Psoas muscle (tissue), 8 donors: ENCODE measurements around the gene CSNK1G1. TPM values are rescaled to one million over a fixed set of nuclear protein-coding genes. Genes with fewer than 3 reads are reported as not detected.

ENCODE experiments used
- ATAC-seq, 4 donors: fragments of 200-7000 bp; cut with Tn5 transposase; one replicate each; pipeline ENCODE4 v1.9.1; 2020; ENCODE audit warnings: moderate library complexity in 3 of 4, mild to moderate bottlenecking in 2 of 4
- DNase-seq, 2 donors: peaks; one replicate each; pipeline ENCODE4 v3.0.0-alpha.2; 2020
- H3K27ac ChIP-seq: fragments of 200-600 bp; one replicate; pipeline ENCODE4 v1.8.0; 2022
- H3K27me3 ChIP-seq, 3 donors: fragments of 200-600 bp in 1 of 3; one replicate each; pipeline versions ENCODE4 v1.6.1 to v1.8.0; 2013 to 2022; ENCODE audit warnings: low read length in 2 of 3, mild to moderate bottlenecking in 2 of 3, moderate library complexity in 1 of 3; ENCODE audit not compliant: insufficient read depth in 3 of 3
- H3K36me3 ChIP-seq, 2 donors: fragments of 200-600 bp in 1 of 2; one replicate each; pipeline versions ENCODE4 v1.6.1 to v1.8.0; 2013 to 2022; ENCODE audit warnings: low read depth in 1 of 2, mild to moderate bottlenecking in 1 of 2, moderate library complexity in 1 of 2; ENCODE audit not compliant: insufficient read depth in 1 of 2
- H3K4me1 ChIP-seq: fragments of 200-600 bp; one replicate; pipeline ENCODE4 v1.8.0; 2022
- H3K4me3 ChIP-seq: fragments of 200-600 bp; one replicate; pipeline ENCODE4 v1.8.0; 2022; ENCODE audit warnings: mild to moderate bottlenecking
- H3K9me3 ChIP-seq: fragments of 200-600 bp; one replicate; pipeline ENCODE4 v1.8.0; 2022
- CTCF ChIP-seq: fragments of 200-600 bp; IDR thresholded peaks from one replicate; pipeline ENCODE4 v1.8.0; 2022; ENCODE audit warnings: antibody characterized with exemption
- WGBS, 3 donors: extraction: QIAGEN DNeasy Blood & Tissue Kit; methylation state at CpG; one replicate each; pipeline versions ENCODE4 v1.1.6 to v1.1.7; 2013; 5-methylcytosine and 5-hydroxymethylcytosine counted together
- intact Hi-C, 2 donors: fragments of 100-400 bp; cut with DNase I; formaldehyde crosslinking; loops; one replicate each; pipeline versions ENCODE4 v1.11.0 to v1.14.2; 2022
- polyA plus RNA-seq, 3 donors: library from polyadenylated mRNA; stranded (reverse); fragments of 200-250 nt; gene quantifications; one replicate each; pipeline ENCODE4 v1.2.3, GENCODE V29; 2013
- total RNA-seq, 4 donors: library from RNA; stranded (reverse); fragmentation: NEBNext Ultra II Directional in 2 of 4; extraction: Animal tissue kit (Norgen Biotek cat#: 25700) in 2 of 4; gene quantifications; one replicate each; pipeline versions ENCODE4 v1.2.1 to v1.2.4, GENCODE V29; 2021 to 2023
- donor health status: healthy with polysubstance abuse.
- donor health status: DM: no; HTN: no; CAD: no; lungs with moderate emphysema.
- donor health status: Bipolar disorder and iron deficiency.
- donor health status: healthy.
- donor health status: DM: yes; HTN: yes; CAD: no.
- donor health status: DM: no; HTN: no; CAD: no.
- donor health status: DM: no; HTN: no; CAD: no.
- donor health status: DM: yes; HTN: yes; CAD: no.

Gene CSNK1G1
- total and polyA plus RNA-seq, 7 donors, result 1.9 to 9.6 (median 7.1) TPM

GRCh38 chr15:64305261-64305660 lies 50.7 kb downstream of the CSNK1G1 start:
- Histone ChIP-seq H3K4me1 (no peaks in the 10 kb centered on the region), H3K27me3 (no peaks in the 10 kb centered on the region), H3K4me3 (no peak overlapping the region), H3K27ac (no peak overlapping the region), H3K36me3 (peaks cover 0 to 4% of the 10 kb centered on the region in 2 donors), H3K9me3 (no peaks in the 10 kb centered on the region)
- ATAC-seq (no peak), DNase-seq (no peak)
- WGBS, 3 donors, result 76 to 87% (median 81%) methylated on average over 2 of the region's 2 CpGs
- intact Hi-C loops, result no loop called here
- no peak for TF ChIP-seq CTCF

GRCh38 chr15:64289550-64289949 lies 66.4 kb downstream of the CSNK1G1 start:
- Histone ChIP-seq H3K27me3 (no peaks in the 10 kb centered on the region), H3K4me3 (no peak overlapping the region), H3K9me3 (no peaks in the 10 kb centered on the region), H3K36me3 (no peaks in the 10 kb centered on the region), H3K4me1 (no peaks in the 10 kb centered on the region), H3K27ac (no peak overlapping the region)
- WGBS, 3 donors, result 87 to 90% (median 89%) methylated on average over 2 of the region's 2 CpGs
- no peak for DNase-seq
- intact Hi-C loops, result no loop called here
- no peak for ATAC-seq
- TF ChIP-seq CTCF, result no peak

GRCh38 chr15:64288999-64289398 lies 67.0 kb downstream of the CSNK1G1 start:
- Histone ChIP-seq H3K4me3 (no peak overlapping the region), H3K36me3 (no peaks in the 10 kb centered on the region), H3K4me1 (no peaks in the 10 kb centered on the region), H3K9me3 (no peaks in the 10 kb centered on the region), H3K27ac (no peak overlapping the region), H3K27me3 (no peaks in the 10 kb centered on the region)
- intact Hi-C loops, result no loop called here
- DNase-seq (no peak), ATAC-seq (no peak)
- TF ChIP-seq CTCF, result no peak
- WGBS, 3 donors, result 71 to 83% (median 78%) methylated on average over 8 of the region's 8 CpGs

GRCh38 chr15:64288577-64288976 lies 67.4 kb downstream of the CSNK1G1 start:
- H3K27ac ChIP-seq, result no peak overlapping the region
- no peaks in the 10 kb centered on the region for H3K9me3 ChIP-seq
- H3K36me3 ChIP-seq, result no peaks in the 10 kb centered on the region
- ATAC-seq (no peak), DNase-seq (no peak)
- WGBS, 3 donors, result 80 to 91% (median 81%) methylated on average over 1 of the region's 1 CpG
- intact Hi-C loops, result no loop called here
- no peaks in the 10 kb centered on the region for H3K27me3 ChIP-seq
- H3K4me3 ChIP-seq, result no peak overlapping the region
- no peak for TF ChIP-seq CTCF
- no peaks in the 10 kb centered on the region for H3K4me1 ChIP-seq

GRCh38 chr15:64287953-64288352 lies 68.0 kb downstream of the CSNK1G1 start:
- H3K36me3 ChIP-seq, result no peaks in the 10 kb centered on the region
- no peak for ATAC-seq
- H3K4me1 ChIP-seq, result no peaks in the 10 kb centered on the region
- no peaks in the 10 kb centered on the region for H3K9me3 ChIP-seq
- no peak for TF ChIP-seq CTCF
- no peak for DNase-seq
- H3K4me3 ChIP-seq, result no peak overlapping the region
- no peak overlapping the region for H3K27ac ChIP-seq
- intact Hi-C loops, result no loop called here
- H3K27me3 ChIP-seq, result no peaks in the 10 kb centered on the region
- WGBS, 3 donors, result 93 to 100% (median 98%) methylated on average over 1 of the region's 1 CpG
